NCI-H2107 treated with DMSO at 0.1 percent for 48 hours (cell line): ENCODE results near the gene DNAI2.
"Not testable (repeated sequence)": the region's sequence is repeated elsewhere in the genome, so short reads cannot be mapped to it uniquely, and the experiment has no call there.

Source experiments
- DNase-seq: peaks from one replicate; lab custom pipeline; 2025; ENCODE audit not compliant: unreplicated experiment; lab: John Stamatoyannopoulos, UW

The DNAI2 gene

GRCh38 chr17:74244128-74244527 is 29.9 kb upstream of the DNAI2 start:
- DNase-seq = no peak

DNA sequence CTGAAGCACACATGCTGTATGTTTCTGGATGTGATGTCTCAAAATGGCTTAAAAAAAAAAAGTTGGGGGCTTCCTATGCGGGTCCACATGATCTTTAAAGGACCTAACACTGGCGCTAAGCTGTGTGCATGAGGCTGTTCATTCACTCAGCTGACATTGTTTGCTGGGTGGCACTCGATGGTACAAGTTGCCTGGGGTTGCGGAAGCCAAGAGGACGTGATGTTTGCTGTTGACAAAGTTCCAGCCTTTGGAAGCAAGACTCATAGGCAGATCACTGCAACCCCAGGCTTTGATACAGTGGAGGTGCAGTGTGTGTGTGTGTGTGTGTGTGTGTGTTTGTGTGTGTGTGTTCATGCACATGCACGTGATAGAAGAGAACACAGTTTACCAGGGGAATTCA is 29.5 kb upstream of the DNAI2 start:
- DNase-seq = no peak

GRCh38 chr17:74245145-74245831 is 28.7 kb upstream of the DNAI2 start:
- DNase-seq = no peak

GRCh38 chr17:74245871-74246270 is 28.2 kb upstream of the DNAI2 start:
- no peak for DNase-seq

- no peak for DNase-seq
Observed at GRCh38 chr17:74249590-74250270, 24.3 kb upstream of the DNAI2 start.

- DNase-seq = no peak
Observed at GRCh38 chr17:74250324-74250995, 23.6 kb upstream of the DNAI2 start.

- no peak for DNase-seq
Observed at GRCh38 chr17:74251051-74251450, 23.0 kb upstream of the DNAI2 start.

DNA sequence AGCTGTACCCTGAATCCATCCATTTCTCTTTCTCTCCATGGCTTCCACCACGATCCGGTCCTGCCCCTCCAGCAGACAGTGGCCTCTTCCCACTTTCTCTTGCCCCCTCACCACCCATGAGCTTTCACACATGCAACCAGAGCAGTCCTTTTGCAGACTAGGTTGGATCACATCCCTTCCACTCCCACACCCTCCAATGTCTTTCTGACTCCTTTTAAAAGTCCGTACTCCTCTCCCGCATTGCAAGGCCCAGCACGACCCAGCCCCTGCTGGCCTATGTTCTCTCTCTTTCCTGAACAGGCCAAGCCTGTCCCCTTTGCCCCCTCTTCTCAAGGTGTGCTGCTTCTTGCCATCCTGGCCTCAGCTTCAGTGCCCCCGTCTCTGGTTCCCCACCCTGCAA is 22.5 kb upstream of the DNAI2 start:
- no peak for DNase-seq

DNA sequence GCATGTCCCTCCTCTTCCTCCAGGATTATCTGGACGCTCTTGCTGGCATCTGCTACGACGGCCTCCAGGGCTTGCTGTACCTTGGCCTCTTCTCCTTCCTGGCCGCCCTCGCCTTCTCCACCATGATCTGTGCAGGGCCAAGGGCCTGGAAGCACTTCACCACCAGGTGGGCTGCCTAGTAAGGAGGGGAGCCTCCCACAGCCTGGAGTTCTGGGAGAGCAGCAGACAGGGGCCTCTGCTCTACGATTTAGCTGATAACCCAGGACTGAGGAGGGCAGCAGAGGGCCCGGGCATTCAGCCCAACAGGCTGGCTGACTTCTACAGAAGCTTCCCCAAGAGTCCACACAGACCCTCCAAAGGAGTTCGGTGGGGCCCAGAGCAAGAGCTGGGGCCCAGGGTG is 21.8 kb upstream of the DNAI2 start:
- DNase-seq = no peak

DNA sequence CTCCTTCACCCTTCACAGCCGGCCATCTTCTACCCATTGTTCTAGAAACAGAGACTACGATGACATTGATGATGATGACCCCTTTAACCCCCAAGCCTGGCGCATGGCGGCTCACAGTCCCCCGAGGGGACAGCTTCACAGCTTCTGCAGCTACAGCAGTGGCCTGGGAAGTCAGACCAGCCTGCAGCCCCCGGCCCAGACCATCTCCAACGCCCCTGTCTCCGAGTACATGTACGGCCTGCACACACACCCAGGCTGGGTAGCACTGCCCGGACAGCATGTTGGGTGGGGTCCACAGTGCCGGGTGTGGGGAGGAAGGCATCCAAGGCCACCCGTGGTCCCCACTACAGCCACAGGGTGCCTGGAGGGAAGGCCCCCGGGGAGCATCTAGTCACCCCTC is 21.0 kb upstream of the DNAI2 start:
- no peak for DNase-seq

- DNase-seq = no peak
Observed at GRCh38 chr17:74257311-74257710, 16.7 kb upstream of the DNAI2 start.

DNA sequence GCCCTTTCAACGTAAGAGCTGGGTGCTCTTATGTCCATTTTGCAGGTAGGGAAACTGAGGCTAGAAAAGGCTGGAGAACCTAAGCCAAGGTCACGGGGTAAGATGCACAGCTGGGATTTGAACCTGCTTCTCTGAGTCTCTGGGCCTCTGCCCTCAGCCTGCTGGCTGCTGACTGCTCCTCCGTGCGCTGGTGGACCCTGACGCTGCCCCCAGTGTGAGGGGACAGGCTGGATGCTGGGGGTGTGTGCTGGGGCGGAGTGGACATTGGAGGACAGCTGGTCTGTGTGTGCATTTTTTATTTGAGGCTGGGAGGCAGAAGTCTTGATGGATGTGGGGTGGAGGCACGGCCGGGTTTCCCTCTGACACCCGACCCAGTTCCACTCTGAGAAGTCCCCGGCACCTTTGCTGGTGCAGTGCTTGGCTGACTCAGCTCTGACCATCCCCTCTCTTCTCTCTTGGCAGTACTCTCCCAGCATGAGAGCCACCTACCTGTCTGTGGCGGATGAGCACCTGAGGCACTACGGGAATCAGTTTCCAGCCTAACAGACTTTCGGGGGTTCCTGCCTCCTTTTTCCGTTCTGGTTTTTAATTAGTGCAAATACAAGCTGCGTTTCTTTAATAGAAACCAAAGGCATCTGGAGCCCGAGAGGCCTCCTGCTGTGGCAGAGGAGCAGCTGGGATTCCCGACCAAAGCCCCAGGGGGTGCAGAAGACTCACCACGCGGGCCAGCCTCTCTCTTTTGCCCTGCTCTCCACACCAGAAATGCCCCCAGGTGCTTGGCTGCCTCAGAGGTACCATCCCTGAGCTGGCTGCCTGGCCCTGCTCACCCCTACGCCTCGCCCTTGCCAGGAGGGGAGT is 14.1 kb upstream of the DNAI2 start:
- peak; percentile 39 for DNase-seq

- no peak for DNase-seq
Observed at GRCh38 chr17:74260525-74260850, 13.5 kb upstream of the DNAI2 start.

- DNase-seq = no peak
Observed at GRCh38 chr17:74262601-74263000, 11.4 kb upstream of the DNAI2 start.

DNA sequence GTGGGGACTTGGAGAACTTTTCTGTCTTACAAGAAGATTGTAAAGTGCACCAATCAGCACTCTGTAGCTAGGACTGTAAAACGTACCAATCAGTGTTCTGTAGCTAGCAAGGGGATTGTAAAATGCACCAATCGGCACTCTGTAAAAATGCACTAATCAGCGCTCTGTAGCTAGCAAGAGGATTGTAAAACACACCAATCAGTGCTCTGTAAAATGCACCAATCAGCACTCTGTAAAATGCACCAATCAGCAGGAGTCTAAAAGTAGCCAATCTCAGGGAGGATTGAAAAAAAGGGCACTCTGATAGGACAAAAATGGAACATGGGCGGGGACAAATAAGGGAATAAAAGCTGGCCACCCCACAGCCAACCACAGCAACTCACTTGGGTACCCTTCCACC is 7.0 kb upstream of the DNAI2 start:
- not testable (repeated sequence) for DNase-seq

- DNase-seq = no peak
Observed at GRCh38 chr17:74267579-74267978, 6.5 kb upstream of the DNAI2 start.

GRCh38 chr17:74267987-74268499 is 6.0 kb upstream of the DNAI2 start:
- no peak for DNase-seq

- DNase-seq = no peak
Observed at GRCh38 chr17:74268558-74268957, 5.5 kb upstream of the DNAI2 start.

DNA sequence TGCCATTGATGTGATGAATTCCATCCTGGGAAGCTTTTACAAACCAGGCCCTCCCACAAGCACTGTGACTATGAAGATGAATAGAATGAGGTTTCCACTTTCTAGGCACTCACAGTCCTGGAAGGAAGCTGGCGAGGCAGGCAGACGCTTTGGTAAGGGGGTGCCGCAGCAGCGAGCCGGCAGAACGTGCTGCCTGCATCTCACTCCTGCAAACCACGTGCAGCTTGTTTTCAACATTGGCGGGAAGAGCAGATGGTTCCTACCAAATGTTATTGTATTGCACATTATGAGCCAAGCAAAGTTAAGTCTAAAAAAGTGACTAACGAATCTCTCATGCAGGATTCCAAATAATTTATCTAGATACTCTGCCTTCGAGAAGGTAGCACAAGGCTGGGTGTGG is 3.7 kb upstream of the DNAI2 start:
- no peak for DNase-seq

DNA sequence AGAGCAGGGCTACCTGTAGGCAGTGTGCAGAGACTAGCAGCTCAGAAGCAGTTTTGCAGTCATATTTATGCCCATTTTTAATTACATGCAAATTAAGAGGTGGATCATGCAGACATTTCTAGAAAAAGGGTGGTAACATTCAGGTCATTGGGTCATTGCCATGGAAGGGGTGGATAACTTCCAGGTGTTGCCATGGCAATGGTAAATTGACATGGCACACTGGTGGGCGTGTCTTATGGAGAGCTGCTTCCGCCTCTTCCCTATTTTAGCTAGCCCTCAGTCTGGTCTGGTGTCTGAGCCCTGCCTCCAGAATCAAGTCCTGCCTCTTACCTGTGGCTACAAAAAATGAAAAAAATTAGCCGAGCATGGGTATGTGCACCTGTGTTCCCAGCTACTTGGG is 2.8 kb upstream of the DNAI2 start:
- no peak for DNase-seq

DNA sequence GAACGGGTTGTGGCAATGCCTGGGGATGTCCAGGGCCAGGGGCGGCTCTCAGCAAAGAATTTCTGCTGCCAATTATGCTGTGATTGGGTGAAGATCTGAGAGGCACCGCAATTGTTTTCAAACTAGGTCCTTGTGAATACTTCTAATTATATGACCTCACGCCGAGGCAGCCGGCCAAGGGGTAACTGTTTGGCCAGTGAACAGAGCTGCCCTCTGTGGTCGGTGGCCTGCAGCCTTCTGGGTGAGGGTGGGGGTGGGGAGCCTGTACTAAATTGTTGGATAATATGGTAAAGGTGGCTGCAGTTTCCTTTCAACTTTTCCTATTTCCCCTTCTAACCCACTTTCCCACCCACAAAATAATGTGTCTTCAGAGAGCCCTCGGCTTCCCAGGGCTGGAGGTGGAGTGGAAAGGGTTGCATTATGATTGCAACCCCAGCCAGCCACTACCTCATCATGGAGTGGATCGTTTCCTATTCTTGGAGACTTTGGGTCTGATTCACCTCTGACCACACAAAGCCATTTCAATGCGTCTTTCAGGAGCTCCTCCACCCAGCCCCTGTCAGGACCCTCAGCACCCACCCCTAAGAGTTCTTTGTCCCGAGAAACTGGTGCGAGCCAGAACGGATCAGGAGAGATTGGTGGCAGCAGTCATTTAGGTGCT is 2.0 kb upstream of the DNAI2 start:
- DNase-seq = no peak
